Stimulated activated CD8-positive, alpha-beta memory T cell treated with anti-CD3 and anti-CD28 coated beads, Interleukin-15, amount 100 ng/mL, for 48 hours (primary cell): ENCODE measurements around the gene SFTPB.

ENCODE experiments used
- DNase-seq, 2 donors: peaks; one replicate each; pipeline ENCODE4 v3.0.0-alpha.2; 2020; ENCODE audit warnings: low read depth in 2 of 2

The SFTPB gene

DNA sequence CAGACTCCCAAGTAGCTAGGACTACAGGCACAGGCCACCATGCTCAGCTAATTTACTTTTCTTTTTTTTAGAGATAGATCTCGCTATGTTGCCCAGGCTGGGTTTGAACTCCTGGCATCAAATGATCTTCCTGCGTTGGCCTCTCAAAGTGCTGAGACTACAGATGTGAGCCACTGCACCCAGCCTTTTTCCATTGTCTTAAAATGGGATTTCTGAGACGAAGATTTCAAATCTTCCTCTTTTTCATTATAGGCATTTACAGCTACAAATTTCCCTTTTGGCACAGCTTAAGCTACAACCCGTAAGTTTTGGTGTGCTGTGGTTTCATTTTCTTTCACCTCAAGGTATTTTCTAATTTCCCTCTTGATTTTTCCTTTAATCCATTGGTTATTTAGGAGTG is 34.8 kb upstream of the SFTPB start:
- no peak for DNase-seq

DNA sequence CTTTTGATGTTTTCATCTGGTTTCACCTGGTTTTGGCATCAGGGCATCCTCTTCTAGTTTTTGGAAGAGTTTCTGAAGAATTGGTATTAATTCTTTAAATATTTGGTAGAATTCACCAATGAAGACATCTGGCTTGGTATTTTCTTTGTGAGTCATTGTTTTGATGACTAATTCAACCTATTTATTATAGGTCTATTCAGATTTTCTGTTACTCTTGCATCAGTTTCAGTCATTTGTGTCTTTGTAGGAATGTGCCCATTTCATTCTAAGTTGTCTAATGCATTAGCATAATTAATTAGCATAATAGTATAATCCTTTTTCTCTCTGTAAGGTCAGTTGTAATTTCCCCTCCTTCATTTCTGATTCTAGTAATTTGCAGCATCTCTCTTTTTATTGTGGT is 34.2 kb upstream of the SFTPB start:
- DNase-seq = no peak

DNA sequence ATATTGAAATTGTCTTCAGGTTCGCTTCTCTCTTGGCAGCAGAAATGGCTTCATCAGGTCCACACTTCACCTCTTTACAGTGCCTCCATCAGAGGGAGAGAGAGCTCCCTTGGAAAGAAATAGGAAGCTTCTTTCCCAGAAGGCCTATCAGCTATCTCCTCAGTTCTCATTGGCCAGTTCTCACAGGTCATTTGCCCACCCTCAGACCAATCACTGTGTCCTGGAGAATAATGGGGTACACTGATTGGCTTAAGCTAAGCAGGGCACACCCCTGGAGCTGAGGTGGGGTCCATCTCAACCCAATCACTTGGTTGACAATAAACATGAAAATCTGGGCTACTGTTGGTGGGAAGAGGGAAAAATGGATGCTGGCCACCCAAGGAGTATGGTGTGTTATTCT is 31.3 kb upstream of the SFTPB start:
- no peak for DNase-seq

DNA sequence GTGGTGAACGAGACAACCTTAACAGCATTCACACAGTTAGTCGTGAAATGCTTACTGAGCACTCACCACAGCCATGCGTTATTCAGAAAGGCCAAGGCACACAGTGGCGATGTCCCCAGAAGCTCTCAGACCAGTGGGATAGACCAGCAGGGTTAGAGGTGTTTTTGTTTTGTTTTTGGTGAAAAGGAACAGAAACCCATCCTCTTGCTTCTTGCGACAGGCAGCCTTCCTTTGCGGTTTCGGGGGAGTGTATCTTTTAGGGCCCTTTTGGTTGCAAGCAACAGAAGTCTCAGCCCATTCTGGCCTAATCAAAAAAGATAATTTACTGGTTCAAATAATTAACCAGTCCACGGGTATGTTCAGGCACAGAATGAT is 30.9 kb upstream of the SFTPB start:
- no peak for DNase-seq

DNA sequence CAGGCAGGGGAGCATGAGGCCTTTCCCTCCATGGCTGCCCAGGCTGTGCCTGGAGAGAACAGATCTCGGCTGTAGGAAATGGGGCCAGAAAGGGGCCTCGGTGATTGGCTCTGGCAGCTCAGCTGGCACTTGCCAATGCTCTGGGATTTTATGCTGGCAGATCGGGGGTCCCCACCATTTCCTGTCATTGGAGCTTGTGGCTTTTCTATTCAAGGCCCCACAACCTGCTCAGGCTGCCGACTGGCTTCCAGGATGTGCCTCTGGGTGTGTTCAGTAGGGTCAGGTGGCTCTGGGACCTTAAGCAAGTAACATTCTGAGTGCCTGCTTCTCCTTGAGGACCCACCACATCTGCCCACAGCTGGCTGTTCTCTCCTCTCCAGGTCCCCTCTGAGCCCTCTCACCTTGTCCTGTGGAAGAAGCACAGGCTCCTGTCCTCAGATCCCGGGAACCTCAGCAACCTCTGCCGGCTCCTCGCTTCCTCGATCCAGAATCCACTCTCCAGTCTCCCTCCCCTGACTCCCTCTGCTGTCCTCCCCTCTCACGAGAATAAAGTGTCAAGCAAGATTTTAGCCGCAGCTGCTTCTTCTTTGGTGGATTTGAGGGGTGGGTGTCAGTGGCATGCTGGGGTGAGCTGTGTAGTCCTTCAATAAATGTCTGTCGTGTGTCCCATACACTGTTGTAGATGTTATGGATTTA is 30.3 kb upstream of the SFTPB start:
- no peak for DNase-seq

DNA sequence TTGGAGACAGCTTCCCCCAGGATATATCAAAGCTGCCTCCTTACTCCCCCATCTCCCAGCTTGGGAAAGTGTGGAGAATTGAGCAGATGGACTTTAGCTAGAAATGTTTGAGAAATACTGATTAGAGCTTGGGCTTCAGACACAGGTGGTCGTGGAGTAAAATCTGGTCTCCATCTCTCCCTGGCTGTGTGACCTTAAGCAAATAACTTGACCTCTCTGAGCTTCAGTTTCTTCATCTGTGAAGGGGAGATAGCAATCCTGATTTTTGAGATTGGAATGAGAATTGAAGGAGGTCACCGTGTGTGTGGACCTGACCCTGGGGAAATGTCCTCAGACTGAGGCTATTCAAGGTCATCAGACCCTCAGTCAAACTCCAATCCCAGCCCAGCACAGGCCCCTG is 29.7 kb upstream of the SFTPB start:
- DNase-seq = no peak

DNA sequence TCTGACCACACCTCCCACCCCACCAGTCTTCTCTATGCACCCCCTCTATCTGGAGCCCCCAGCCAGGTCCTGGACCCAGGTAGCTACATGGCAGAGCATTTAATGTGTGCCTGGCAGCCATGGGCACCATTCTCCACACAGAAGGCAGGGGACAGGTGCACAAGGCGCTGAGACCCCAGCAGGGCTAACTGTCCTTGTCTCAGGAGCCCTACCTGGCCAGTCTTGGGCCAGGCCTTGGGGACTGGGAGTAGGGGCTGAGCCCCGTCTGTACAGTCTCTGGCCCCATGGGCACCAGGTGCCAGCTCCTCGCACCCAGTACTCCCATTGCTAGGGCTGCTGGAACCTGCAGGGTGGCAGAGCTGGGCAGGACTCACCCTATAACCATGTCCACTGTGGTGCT is 29.1 kb upstream of the SFTPB start:
- DNase-seq = no peak

DNA sequence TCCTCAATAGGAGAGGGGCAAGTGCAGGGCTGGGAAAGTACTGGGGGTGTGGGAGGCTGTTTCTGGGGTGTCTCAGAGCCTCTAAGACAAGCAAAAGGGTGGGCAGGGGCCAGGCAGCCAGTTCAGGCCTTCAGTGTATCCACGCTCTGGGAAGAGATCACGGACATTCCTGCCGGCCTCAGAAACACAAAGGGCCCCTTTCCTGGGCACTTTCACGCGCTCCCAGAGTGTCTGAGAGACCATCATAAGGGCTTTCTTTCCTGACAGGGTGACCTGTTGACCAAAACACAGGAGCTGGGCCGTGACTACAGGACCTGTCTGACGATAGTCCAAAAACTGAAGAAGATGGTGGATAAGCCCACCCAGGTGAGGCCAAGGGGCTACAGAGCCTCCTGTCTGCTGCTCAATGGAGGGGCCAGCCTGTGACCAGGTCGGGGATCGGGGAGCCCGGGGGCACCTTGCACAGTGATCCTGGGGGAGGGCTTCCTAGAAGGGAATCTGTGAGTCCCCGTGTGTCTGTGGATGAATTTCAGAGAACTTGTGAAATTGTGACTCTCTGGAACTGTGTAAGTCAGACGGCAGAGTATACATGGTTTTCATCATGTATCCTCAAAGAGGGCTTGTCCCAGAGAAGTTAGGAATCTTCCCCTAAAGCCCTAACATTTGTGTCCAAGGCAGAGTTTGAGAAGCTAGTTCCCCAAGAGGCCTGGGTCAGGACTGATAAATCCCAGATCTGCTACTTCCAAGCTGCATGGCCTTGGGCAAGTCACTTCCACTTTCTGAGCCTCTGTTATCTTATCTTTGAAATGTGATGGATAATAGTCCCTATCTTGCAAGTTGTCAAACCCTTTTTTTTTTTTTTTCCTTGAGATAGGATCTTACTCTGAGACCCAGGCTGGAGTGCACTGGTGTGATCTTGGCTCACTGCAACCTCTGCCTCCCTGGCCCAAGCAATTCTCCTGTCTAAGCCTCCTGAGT is 28.0 kb upstream of the SFTPB start:
- no peak for DNase-seq

DNA sequence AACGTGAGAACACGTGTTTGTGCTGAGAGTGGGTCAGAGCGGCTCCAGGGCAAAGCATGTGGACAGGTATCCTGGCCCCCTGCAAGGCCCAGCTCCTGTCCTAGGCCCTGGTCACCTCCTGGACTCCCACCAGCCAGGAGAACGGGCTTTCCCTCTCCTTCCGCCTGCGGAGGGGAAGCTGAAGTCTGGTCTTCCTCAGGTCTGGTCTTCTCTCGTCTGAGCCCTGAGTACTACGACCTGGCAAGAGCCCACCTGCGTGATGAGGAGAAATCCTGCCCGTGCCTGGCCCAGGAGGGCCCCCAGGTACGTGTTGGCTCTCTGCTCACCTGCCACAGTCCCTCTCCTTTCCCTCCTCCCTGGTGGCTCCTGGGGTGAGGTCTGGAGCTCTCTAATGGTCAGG is 27.1 kb upstream of the SFTPB start:
- no peak for DNase-seq

DNA sequence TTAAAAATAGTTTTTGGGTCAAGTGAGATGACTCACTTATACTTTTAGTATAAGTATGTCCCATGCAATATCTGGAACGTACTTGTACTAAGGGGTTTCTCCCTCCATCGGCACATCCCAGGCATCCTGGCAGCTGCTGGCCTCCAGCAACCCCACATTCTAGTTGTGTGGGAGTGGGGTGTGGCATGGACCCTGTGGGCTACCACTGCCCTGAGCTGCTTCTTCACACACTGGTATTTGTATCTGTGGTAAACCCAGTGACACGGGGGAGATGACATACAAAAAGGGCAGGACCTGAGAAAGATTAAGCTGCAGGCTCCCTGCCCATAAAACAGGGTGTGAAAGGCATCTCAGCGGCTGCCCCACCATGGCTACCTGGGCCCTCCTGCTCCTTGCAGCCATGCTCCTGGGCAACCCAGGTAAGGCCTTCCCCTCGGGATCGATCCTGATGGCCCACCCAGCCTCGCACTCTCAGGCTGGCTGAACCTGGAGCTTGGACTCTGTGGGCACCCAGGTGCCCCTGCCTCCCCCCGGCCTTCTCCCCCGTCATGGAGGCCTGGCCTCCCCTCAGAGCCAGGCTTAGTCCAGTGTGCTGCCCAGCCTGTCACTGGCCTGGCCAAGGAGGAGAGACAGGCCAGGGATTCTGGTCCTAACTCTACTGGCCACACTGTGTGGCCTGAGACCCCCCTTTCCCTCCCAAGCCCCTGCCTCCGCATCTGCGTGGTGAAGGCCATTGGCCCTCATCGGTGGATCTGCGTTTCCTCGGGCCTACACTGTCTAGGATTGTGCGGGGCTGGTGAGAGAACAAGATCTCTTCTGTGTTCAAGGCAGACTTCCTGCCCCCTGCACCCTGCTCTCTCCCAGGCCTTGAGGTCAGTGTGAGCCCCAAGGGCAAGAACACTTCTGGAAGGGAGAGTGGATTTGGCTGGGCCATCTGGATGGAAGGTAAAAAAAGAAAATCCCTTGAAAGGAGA is 26.3 kb upstream of the SFTPB start, which contains the start of gene GNLY:
Gene GNLY, plus strand, starts transcription at position 307 of the 974 bp plus-strand sequence. Its CDS starts 61 bp downstream, at position 368.
- DNase-seq = no peak

DNA sequence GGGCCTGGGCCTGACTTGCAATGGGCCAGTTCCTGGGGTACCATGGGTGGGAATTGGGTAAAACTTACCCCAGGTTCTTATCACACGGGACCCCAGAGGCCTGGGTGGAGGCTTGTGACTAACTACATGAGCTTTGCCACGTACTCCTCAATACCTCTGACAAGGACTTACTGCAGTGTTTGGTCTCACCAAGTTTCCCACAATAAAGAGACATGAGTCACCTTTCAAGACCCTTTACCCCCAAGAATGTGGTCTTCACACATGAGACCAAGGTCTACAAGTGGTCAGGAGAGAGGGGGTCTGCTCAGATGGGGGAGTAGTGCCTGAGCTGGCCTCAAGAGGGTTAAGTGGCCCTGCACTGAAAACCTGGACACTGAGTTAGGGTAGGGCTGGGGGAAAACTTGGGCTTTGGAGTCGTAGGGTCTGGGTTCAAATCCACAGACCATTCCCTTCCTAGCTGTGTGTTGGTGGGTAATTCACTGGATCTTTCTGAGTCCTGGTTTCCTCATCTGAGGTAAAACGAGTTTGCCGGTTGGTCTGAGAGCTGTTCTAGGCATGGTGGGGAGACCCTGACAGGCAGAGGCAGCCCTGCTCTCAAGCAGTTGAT is 24.1 kb upstream of the SFTPB start:
- DNase-seq = no peak

DNA sequence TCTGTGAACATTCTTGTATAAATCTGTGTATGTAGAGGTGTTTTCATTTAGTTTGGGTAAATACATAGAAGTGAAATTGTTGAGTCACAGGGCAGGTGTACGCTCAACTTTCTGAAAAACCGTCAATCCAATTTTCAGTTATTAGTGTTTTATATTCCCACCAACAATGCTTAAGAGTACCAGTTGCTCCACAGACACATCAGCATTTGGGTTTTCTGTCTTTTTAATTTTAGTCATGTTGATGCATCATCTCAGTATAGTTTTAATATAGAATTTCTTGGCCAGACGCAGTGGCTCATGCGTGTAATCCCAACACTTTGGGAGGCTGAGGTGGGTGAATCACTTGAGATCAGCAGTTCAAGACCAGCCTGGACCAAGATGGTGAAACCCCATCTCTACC is 22.9 kb upstream of the SFTPB start:
- no peak for DNase-seq

DNA sequence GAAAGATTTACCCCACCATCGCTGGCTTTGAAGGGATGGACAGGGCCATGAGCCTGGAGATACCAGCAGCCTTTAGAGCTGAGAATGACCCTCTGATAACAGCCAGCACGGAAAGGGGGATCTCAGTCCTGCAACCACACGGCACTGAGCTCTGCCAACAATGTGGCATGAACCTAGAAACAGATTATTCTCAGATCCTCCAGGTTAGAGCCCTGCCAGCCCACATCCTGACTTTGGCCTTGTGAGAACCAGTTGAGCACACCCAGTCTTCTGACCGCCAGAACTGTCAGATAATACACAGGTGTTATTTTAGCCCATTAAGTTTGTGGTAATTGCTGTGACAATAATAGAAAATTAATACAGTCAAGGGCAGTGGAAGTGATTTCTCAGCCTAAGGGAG is 16.8 kb upstream of the SFTPB start:
- no peak for DNase-seq

DNA sequence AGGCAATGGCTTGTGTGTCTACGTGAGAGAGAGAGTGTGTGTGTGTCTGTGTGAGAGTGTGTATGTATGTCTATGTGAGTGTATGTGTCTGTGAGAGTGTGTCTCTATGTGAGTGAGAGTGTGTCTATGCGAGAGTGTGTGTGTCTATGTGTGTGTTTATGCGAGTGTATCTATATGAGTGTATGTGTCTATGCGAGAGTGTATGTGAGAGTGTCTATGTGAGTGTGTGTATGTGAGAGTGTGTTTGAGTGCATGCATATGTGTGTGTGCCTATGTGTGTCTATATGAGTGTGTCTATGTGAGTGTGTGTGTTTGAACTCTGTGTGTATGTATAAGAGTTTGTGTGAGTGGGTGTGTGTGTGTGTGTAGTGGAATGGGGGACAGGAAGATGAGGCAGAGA is 16.4 kb upstream of the SFTPB start:
- DNase-seq = no peak

DNA sequence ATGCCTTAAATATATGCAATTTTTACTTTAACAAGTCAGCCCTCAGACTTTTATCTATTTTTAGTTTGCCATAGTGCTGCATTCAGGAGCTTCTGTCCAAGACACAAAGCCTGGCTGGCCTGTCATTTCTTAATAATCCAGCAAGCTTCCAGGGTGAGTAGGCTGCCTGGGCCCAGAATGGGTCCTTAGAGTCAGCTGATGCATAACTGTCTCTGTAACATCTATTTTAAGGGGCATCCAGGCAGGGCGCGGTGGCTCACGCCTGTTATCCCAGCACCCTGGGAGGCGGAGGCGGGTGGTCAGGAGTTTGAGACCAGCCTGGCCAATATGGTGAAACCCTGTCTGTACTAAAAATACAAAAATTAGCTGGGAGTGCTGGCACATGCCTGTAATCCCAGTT is 14.4 kb upstream of the SFTPB start:
- no peak for DNase-seq

DNA sequence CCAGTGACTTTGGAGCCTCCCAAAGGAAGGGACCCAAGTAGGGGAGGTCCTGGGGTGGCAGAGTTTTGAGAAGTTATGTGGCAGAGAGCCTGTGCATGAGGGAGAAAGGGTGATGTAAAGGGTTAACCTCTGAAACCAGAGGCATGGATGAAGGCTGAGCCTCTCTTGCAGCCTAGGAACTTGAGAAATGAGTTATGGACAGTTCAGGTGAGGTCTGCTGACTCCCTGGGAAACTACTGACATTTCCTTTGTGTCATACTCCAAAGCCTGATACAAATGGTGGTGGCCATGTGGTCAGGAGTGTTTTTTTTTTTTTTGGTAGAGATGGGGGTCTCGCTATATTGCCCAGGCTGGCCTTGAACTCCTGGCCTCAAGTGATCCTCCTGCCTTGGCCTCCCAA is 13.8 kb upstream of the SFTPB start:
- no peak for DNase-seq

DNA sequence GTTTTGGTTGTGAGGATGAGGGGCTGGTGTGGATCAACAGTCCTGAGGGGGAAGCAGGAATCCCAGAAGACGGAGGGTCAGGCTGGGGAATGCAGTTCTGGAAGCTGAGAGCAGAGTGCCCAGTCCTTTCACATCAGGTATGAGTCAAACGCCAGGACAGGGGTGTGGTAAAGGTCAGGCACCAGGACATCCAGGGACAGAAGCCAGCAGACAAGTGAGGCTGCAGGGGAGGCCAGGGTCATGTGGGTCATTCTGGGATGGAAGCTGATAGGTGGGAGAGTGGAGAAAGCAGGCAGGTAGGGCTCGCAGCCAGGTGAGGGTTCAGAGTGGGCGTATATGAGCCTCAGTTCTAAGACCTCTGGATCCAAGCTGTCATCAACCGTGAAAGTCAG is 13.4 kb upstream of the SFTPB start:
- no peak for DNase-seq

DNA sequence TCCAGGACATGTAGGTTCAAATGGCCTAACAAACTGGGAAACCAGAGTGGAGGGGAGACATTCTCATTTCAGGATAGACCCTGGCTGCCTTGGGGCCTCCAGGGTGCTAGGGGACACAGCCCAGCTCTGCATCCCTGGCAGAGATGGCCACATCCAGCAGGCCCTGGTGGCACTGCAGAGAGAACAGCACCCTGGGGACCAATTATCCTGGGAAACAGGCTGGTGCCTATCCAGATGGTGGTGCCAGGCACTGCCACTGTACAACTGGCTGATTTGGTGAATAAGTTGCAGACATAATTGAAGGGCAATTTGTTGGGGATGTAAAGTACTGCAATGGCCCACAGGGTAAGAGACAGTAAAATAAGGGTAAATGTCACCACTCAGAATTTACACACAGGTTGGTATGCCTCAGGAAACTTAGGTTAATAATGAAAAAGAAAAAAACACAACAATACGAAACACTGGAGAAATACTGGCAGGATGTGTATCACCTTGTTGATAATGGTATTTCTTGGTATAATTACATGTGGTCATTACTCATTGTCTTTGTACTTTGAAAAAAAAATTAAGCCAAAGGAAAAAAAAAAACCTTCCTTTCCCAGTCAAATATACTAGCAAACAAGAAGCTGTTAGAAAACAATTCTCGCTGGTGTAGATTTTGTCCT is 12.8 kb upstream of the SFTPB start:
- DNase-seq = no peak

DNA sequence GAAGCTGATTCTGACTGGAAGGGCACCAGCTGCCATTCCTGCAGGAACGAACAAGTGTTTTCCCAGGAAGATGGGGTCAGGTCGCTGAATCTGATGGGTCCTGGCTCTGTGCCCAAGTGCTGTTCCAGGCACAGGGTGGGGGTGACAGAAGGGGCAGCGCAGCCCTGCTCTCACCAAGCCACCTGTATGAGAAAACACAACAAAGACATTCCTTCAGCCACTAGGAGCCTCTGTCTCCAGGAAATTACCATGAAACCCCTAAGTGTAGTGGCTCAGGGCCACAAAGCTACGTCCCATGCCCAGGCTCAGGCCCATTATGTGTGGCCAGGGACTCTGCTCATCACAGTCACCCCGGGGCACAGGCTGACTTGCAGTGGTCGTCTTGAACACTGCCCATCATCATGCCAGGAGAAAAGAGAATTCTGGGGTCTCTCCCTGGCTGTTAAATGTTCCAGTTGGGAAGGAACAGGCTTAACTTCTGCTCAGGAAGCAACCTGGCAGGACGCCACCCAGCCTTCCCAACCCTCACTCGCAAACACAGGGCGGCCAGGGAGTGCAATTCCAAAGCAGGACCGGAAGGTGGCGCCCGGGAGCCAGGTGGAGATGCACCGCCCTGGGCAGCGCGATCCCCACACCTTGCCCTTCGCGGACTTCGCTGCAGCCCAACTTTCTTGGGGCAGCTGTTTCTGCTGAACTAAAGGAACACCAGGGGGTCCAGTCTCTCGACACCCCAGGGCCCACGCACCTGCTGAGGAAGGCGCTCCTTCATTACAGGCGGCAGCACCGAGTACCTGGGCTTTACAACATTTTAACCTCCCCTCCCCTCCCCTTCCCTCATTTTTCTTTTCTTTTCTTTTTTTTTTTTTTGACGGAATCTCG is 11.0 kb upstream of the SFTPB start:
- DNase-seq = peak; percentile 53 to 60

DNA sequence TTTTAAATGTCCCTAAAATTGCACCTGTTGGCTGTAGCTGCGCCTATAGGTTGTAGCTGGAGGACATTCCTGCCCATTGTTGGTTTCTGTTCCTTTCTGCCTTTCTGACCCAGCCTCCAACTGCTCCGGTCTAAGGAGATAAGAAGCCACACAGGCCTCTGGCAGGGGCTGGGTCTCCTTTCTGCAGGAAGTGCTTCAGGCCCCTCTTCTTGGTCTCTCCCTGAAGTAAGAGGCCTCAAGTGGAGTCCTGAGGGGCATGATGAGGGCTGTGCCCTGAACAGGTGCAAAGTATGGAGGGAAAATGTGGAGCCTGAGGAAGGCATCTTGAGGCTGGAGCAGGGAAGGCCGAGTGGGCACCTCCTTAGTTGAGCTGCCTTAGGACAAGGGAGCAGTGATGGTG is 10.4 kb upstream of the SFTPB start:
- no peak for DNase-seq
